Retina (tissue), 1 donor: ENCODE results near the gene TPX2.

Experiments
- DNase-seq: peaks from one replicate; pipeline ENCODE4 v3.0.0-alpha.2; 2016

The TPX2 gene

GRCh38 chr20:31833931-31834521, 94.9 kb downstream of the TPX2 start:
- peak; percentile 79 for DNase-seq

GRCh38 chr20:31835554-31835953, 96.5 kb downstream of the TPX2 start:
- no peak for DNase-seq

- no peak for DNase-seq
Measured at GRCh38 chr20:31835977-31836852, 97.1 kb downstream of the TPX2 start.

DNA sequence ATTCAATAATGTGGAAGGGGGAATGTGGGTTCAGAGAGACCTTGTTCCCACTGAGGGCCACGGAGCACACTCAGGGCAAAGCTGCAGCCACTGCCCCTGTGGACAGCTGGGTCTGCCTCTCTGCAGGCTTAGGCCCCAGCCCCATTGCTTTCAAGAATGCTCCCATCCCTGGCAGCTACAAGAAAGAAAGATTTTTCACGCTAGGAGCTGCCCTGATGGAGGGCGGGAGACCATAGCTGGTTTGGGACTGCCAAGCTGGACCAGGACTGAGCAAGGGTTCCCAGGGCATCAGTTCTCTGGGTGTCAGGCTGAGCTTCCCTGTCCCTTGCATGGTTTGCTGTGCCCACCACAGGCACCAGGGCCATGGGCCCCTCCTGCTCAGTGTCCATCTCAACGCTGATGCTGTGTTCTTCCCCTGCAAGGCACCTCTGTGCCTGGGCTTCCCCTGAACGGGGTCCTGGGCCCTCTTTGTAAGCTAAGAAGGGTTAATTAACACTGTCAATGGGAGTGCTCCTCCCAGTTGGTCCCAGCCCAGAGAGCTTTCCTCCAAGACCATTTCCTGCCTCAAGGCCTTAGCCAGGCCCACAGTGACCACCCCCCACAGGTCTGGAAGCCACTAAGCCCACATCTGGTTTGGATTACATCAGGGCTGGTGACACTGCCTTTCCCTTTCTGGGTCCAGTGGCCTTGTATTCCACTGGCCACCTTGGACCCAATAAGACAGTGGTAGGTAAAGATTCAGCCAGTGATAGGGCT, 97.9 kb downstream of the TPX2 start:
- DNase-seq, result no peak

GRCh38 chr20:31837896-31838397, 98.9 kb downstream of the TPX2 start:
- DNase-seq, result no peak

DNA sequence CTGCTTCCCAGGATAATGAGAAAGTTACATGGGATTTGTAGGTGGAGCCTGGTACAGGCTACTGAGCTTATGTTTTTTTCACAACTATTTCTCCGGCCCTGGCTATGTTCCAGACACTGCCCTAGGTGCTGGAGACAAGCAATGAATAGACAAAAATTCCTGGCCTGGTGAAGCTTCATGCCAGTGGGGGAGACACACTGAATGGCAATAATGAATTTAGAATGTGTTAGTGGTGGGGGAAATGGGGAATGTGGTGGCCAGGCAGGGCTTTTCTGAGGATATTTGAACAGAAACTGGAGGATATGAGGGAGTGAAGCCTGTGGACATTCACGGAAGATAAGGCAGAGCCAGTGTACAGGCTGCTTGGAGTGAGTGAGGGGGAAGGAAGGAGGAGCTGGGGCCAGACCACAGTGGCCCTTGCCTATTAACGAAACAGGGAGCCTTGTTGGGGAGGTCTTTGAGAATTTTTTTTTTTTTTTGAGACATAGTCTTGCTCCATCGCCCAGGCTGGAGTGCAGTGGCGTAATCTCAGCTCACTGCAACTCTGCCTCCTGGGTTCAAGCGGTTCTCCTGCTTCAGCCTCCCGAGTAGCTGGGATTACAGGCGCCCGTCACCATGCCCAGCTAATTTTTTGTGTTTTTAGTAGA, 99.7 kb downstream of the TPX2 start:
- no peak for DNase-seq

DNA sequence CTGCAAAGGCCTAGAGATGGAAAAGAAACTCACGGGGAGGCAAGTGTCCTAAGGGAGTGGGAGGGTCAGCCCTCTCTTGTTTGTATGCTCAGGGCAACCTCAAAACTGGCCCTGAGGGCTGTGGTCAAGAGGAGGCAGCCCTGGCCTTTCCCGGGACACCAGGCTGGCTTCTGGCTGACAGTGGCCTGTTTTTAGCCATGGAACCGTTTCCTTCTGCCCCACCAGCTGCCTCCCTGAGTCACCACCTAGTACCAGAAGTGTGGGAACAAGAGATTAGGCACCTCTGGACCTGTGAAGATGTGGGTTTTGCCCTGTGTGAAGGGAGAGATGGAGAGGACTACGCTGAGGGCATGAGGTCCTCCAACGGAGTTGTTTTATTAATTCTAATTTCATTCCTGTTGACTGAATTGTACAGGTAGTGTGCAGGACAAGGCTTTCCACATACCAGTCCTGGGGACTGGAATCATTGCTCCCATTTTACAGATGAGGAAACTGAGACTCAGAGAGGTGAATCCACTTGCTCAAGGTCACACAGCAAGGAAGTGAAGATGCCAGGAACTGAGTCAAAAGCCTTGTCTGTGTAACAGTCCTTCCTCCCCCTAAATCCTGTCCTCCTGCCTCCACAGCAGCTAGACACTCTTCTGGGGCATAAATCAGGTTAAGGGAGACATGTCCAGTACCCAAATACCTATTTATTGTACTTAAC, 100.8 kb downstream of the TPX2 start:
- no peak for DNase-seq

DNA sequence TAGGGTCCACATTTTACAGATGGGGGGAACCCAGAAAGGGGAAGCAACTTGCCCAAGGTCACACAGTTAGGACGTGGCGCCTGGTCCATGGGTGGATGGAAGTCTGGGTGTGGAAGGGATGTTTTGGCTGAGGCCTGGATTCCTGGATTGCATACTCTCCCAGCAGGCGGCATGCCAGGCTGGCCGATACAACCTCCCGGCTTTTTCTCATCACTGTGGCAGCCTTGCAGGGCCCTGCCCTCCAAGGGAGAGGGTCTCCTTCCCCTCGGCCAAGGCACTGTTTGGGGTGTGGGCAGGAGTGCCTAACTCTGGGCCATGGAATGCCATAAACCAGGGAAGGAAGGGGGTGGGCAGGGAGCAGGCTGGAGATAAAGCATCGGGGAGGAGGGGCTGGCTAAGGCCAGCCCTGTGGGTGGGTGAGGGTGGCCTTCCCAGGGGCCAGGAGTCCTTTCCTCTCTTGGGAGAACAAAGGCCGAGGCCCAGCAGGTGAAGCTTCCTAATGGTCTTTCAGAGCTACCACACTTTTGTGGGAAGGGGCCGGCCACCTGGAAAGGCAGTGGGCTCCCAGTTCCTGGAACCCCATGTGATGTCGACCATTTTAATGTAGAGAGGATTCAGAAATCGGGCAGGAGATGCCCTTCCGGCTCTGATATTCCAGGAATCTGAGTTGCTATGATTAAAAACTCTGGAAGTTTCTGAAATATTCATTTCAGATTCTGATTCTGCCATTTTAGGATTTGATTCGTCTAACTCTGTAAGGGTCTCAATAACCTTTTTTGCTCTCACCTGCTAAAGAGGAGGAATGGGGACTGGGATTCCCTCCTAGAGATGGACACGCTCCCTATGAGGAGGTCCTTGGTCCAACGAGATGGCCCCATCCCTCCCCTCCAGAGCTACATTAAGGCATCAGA, 102.1 kb downstream of the TPX2 start:
- no peak for DNase-seq

GRCh38 chr20:31841928-31842327, 102.8 kb downstream of the TPX2 start:
- no peak for DNase-seq

GRCh38 chr20:31842471-31843157, 103.5 kb downstream of the TPX2 start:
- DNase-seq, result peak; percentile 59

GRCh38 chr20:31843288-31843687, 104.2 kb downstream of the TPX2 start:
- DNase-seq, result no peak

DNA sequence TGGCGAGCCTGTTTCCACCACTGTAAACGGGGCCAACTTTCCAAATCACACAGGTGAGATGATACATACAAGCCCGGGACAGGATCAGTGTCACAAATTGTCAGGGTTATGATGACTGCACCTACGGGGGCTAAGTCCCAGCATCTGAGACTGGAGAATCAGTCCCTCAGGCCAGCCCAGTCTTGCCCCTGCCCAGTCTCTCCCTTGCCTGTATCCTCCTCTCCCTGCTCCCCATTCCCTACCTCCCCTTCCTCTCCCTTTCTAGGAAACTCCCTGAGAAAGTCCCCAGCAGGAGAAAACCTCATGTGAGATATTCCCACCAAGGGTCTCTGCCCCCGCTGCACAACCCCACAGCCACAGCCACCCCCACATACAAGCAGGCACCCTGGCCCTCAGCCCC, 104.8 kb downstream of the TPX2 start:
- DNase-seq, result no peak

DNA sequence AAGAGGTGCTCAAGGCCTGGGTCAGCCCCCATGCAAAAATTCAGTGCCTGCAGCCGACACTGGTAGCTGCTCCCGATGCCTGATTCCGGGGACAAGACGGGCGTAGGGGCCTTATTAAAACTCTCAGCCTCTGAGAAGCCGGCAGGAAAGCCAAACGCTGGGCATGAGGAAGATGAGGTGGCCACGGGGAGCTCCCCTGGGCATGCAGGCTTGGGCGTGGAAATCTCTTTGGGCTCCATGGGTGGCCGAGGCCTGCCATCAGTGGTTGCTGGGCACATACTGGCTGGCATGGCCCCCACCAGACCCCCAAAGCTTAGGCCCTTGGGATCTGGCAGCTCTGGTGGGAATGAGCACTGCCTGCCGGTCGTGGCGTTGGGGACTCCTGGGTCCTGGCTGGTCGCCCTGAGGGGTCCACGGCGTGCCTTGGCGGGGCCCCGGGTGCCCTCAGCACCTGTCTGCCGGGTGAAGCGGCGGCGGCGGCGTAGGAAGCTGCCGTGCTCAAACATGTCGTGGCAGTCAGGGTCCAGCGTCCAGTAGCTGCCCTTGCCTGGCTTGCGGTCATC, 105.7 kb downstream of the TPX2 start:
- DNase-seq, result no peak

DNA sequence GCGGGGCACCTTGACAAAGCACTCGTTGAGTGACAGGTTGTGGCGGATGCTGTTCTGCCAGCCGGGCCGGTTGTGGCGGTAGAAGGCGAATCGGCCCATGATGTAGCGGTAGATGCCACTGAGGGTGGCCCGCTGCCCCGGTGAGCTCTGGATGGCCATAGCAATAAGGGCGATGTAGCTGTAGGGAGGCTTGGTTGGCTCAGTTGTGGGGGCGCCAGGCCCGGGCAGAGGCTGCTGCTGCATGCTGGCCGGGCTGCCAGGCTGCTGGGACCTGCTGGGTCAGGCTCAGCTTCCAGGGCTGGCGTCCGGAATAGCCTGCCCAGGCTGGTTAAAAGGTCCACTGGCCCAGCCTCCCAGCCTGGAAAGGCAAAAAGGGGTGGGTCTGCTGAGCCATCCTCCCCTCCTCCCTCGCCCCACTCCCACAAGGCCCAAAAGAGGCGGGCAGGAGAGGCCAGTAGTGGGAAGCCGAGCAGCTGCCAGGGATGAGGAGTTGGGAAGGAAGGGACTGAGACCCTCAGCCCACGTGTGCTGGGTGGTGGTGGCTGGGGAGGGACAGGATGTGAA, 106.3 kb downstream of the TPX2 start, which contains the start of gene FOXS1:
Gene FOXS1 (minus strand): TSS at position 305 of the 564 bp plus-strand sequence. CDS start 62 bp downstream, at position 243.
- DNase-seq, result peak; percentile 55

- DNase-seq, result no peak
Measured at GRCh38 chr20:31846793-31847138, 107.7 kb downstream of the TPX2 start.

DNA sequence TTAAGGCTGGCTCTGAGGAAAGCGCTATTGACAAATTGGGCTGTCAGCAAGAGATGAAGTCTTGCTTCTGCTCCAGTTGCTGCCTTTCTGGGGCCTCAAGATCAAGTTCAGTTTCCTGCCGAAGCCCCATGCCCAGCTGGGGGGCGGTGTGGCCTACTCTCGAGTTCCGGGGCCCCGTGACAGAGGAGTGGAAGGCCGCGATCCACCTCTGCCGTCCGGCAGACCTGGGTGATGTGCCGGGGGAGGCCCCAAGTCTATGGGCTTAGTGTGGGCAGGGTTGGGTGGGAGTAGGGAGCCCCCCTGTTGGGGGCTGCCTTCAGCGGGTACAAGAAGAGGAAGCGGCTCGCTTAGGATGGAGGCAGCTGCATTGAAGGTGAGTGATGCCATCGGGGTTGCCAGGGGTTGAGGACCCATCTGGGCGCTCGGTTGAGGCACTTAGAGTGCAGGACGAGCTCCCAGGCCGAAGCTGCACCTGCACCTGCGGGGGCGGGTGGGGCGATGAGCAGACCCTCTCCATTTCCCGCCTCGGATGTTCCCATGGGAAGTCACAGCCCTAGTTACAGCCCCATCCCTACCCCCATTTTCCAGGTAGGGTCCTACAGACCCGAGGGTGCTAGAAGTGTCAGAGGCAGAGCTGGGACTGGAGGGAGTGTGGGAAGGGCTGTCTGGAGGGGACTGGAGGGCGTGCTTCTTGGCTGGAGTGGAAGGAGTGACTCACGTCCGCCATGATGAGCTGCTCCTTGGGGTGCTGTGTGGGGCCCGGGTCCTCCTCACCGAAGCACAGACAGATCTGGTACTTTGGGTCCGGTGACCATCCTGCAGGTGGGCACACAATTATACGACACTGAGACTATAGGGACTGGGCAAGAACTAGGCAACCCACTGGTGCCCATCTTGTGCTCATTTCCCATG, 109.3 kb downstream of the TPX2 start:
- DNase-seq, result no peak

GRCh38 chr20:31849306-31849930, 110.3 kb downstream of the TPX2 start:
- DNase-seq, result no peak
